DOHH2 (cell line): ENCODE results near the gene ZC3H14.

Experiments used
- H3F3A ChIP-seq: fragments of 200-600 bp; sonication (generic), shearing (Covaris generic); 2 replicates; pipeline ENCODE4 v1.6.0; 2016; ENCODE audit warnings: antibody characterized with exemption, mild to moderate bottlenecking; ENCODE audit not compliant: control insufficient read depth, insufficient read depth
- H3K27ac ChIP-seq: fragments of 200-600 bp; sonication (generic); 2 replicates; pipeline ENCODE4 v1.5.1; 2014; ENCODE audit warnings: low read depth, mild to moderate bottlenecking, low read length, moderate library complexity
- H3K27me3 ChIP-seq: fragments of 200-600 bp; sonication (generic); 2 replicates; pipeline ENCODE4 v1.6.1; 2014; ENCODE audit warnings: mild to moderate bottlenecking, low read length, mixed read lengths; ENCODE audit not compliant: control insufficient read depth
- H3K36me3 ChIP-seq: fragments of 200-600 bp; sonication (generic); 2 replicates; pipeline ENCODE4 v1.6.1; 2014; ENCODE audit warnings: mild to moderate bottlenecking, low read length, moderate library complexity, mixed read lengths; ENCODE audit not compliant: control insufficient read depth
- H3K4me1 ChIP-seq: fragments of 200-600 bp; sonication (generic); 2 replicates; pipeline ENCODE4 v1.6.1; 2014; ENCODE audit warnings: mild to moderate bottlenecking, low read length, mixed read lengths; ENCODE audit not compliant: control insufficient read depth
- H3K4me2 ChIP-seq: fragments of 200-600 bp; sonication (generic); 2 replicates; pipeline ENCODE4 v1.6.0; 2014; ENCODE audit warnings: mild to moderate bottlenecking, low read length, moderate library complexity
- H3K4me3 ChIP-seq: fragments of 200-600 bp; sonication (generic); 2 replicates; pipeline ENCODE4 v1.5.1; 2014; ENCODE audit warnings: mild to moderate bottlenecking, low read length, mixed read lengths
- H3K79me2 ChIP-seq: fragments of 200-600 bp; sonication (generic); 2 replicates; pipeline ENCODE4 v1.6.1; 2014; ENCODE audit warnings: mild to moderate bottlenecking, low read length, mixed read lengths; ENCODE audit not compliant: control insufficient read depth
- H3K9me2 ChIP-seq: fragments of 200-600 bp; sonication (generic); replicated peaks from 2 replicates; pipeline ENCODE4 v1.6.1; 2014; ENCODE audit warnings: mild to moderate bottlenecking, low read length, mixed read lengths; ENCODE audit not compliant: control insufficient read depth
- H3K9me3 ChIP-seq: fragments of 200-600 bp; sonication (generic); 2 replicates; pipeline ENCODE4 v1.6.1; 2014; ENCODE audit warnings: antibody characterized with exemption, low read length, mixed read lengths; ENCODE audit not compliant: control insufficient read depth, insufficient read depth
- H4K20me1 ChIP-seq: fragments of 200-600 bp; sonication (generic); 2 replicates; pipeline ENCODE4 v1.6.0; 2014; ENCODE audit warnings: low read depth, mild to moderate bottlenecking, antibody characterized with exemption, low read length, moderate library complexity; ENCODE audit not compliant: control insufficient read depth, insufficient read depth
- EZH2phosphoT487 ChIP-seq: fragments of 200-600 bp; sonication (generic); IDR thresholded peaks from 2 replicates; pipeline ENCODE4 v1.6.1; 2017; ENCODE audit warnings: borderline replicate concordance, mild to moderate bottlenecking, antibody characterized with exemption, low read length, moderate library complexity, mixed read lengths
- TF ChIP-seq, protein P1 (sequence below): fragments of 200-600 bp; sonication (generic); IDR thresholded peaks from one replicate; pipeline ENCODE4 v1.5.1; 2014; ENCODE audit warnings: antibody characterized with exemption, mild to moderate bottlenecking, low read depth, low read length; ENCODE audit not compliant: poor library complexity, severe bottlenecking

Gene ZC3H14

DNA sequence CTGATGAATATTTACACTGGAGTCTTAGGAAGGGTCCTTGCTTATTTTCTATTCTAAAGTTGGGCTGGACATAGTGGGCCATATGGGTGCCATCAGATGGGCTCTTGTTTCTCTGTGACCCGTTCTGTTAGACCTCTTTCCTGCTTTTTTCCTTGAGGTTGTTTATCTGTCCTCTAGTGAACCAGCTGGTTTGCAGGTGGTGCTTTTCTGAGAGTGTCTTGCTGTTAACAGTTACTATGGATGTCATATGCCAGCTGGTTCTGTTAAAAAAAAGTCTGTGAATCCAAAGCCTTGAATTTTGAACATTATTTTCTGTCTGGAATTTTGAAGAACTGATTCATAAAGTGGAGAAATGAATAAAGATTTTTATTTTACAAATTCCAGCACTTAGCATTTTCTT is 29.2 kb downstream of the ZC3H14 start:
- no peaks in the 10 kb centered on the region for H3K27me3 ChIP-seq
- H3F3A ChIP-seq = no peaks in the 10 kb centered on the region
- no peak for TF ChIP-seq EZH2phosphoT487
- TF ChIP-seq, protein P1, sequence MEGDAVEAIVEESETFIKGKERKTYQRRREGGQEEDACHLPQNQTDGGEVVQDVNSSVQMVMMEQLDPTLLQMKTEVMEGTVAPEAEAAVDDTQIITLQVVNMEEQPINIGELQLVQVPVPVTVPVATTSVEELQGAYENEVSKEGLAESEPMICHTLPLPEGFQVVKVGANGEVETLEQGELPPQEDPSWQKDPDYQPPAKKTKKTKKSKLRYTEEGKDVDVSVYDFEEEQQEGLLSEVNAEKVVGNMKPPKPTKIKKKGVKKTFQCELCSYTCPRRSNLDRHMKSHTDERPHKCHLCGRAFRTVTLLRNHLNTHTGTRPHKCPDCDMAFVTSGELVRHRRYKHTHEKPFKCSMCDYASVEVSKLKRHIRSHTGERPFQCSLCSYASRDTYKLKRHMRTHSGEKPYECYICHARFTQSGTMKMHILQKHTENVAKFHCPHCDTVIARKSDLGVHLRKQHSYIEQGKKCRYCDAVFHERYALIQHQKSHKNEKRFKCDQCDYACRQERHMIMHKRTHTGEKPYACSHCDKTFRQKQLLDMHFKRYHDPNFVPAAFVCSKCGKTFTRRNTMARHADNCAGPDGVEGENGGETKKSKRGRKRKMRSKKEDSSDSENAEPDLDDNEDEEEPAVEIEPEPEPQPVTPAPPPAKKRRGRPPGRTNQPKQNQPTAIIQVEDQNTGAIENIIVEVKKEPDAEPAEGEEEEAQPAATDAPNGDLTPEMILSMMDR = no peak
- H3K79me2 ChIP-seq = no peaks in the 10 kb centered on the region
- no peaks in the 10 kb centered on the region for H3K9me3 ChIP-seq
- no peak overlapping the region for H3K27ac ChIP-seq
- peaks cover 84% of the 10 kb centered on the region for H3K36me3 ChIP-seq
- H3K4me2 ChIP-seq = no peak overlapping the region
- no peak overlapping the region for H3K4me3 ChIP-seq
- no peaks in the 10 kb centered on the region for H3K4me1 ChIP-seq
- no peaks in the 10 kb centered on the region for H3K9me2 ChIP-seq
- H4K20me1 ChIP-seq = no peaks in the 10 kb centered on the region

DNA sequence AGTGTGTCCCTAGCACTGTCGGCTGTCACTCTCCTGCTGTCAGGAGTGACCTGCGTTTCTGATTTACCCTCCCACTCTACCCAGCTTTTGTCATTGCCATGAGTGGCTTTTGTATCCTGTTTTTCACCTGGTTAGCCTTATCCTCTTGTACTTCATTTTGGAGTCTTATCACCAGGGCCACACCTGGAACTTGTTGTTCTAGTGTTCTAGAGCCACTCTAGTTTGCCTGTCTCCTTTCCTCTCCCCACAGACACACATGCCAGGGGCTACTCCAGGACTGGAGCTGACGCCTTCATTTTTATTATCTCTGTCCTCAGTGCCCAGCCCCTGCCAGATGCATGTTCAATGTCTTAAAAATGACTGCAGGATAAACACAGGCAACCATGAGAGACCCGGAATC is 34.2 kb downstream of the ZC3H14 start:
- H3K4me3 ChIP-seq = no peak overlapping the region
- no peaks in the 10 kb centered on the region for H3F3A ChIP-seq
- H3K4me2 ChIP-seq = no peak overlapping the region
- peaks cover 11% of the 10 kb centered on the region for H3K4me1 ChIP-seq
- H3K27ac ChIP-seq = no peak overlapping the region
- H3K79me2 ChIP-seq = no peaks in the 10 kb centered on the region
- no peaks in the 10 kb centered on the region for H3K9me2 ChIP-seq
- H3K36me3 ChIP-seq = peaks cover 87% of the 10 kb centered on the region
- TF ChIP-seq EZH2phosphoT487 = no peak
- TF ChIP-seq, protein P1 = no peak
- no peaks in the 10 kb centered on the region for H3K27me3 ChIP-seq
- no peaks in the 10 kb centered on the region for H4K20me1 ChIP-seq
- H3K9me3 ChIP-seq = no peaks in the 10 kb centered on the region

DNA sequence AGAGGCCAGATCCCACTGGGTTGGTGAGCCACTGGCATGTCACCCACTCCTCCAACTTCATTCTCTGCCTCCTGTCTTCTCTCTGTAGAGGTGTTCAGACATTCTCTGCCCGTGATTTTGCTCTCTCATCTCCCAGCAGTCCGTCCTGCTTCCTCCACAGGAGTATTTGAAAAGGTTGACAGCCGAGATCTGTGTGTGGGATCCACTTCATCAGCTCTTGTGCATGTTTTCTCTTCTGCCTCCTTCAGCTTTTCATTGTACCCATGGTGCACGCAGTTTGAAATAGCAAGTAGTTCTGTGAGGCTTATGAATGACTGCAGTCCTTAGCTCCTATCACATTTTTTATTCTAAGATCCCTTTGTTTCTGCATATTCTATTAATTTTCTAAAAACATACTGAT is 34.8 kb downstream of the ZC3H14 start:
- no peak for TF ChIP-seq EZH2phosphoT487
- TF ChIP-seq, protein P1 = no peak
- no peak overlapping the region for H3K4me2 ChIP-seq
- peaks cover 90% of the 10 kb centered on the region for H3K36me3 ChIP-seq

More for the DNA sequence above, 34.8 kb downstream of the ZC3H14 start:
- Histone ChIP-seq H3K27me3 (no peaks in the 10 kb centered on the region), H3K4me3 (no peak overlapping the region), H4K20me1 (no peaks in the 10 kb centered on the region), H3F3A (no peaks in the 10 kb centered on the region), H3K27ac (no peak overlapping the region), H3K9me2 (no peaks in the 10 kb centered on the region), H3K79me2 (no peaks in the 10 kb centered on the region), H3K9me3 (no peaks in the 10 kb centered on the region), H3K4me1 (peaks cover 11% of the 10 kb centered on the region)
